Measurements from ENCODE around the gene ABCC4. TPM values are rescaled to one million over a fixed set of nuclear protein-coding genes. Genes with fewer than 3 reads are reported as not detected.

Gene ABCC4
- total RNA-seq, 4 donors from 2014 or later = 3.9 to 6.8 (median 4.7) TPM

- WGBS, 2 donors (ENCODE audit: low coverage in 1 of 2) = no CpG with 5 or more reads among the region's 4 CpGs
- TF ChIP-seq CTCF (IDR thresholded peaks at IDR 0.05) = no peak
- no peak for TF ChIP-seq EP300 (IDR thresholded peaks at IDR 0.05)
- TF ChIP-seq POLR2AphosphoS5 (IDR thresholded peaks at IDR 0.05) = no peak
- no peak for TF ChIP-seq POLR2A (IDR thresholded peaks at IDR 0.05)
Observed at GRCh38 chr13:95164830-95165229, 136.4 kb downstream of the ABCC4 start.

GRCh38 chr13:95160112-95160906 lies 140.9 kb downstream of the ABCC4 start:
- Histone ChIP-seq H3K4me3 (no peak overlapping the region), H3K27ac (no peak overlapping the region), H3K4me1 (no peaks in the 10 kb centered on the region), H3K36me3 (peaks cover 0 to 23% of the 10 kb centered on the region in 2 donors), H3K27me3 (no peaks in the 10 kb centered on the region), H3K9me3 (no peaks in the 10 kb centered on the region)
- no peak for ATAC-seq
- TF ChIP-seq CTCF (IDR thresholded peaks at IDR 0.05) (no peak), POLR2A (IDR thresholded peaks at IDR 0.05) (no peak), EP300 (IDR thresholded peaks at IDR 0.05) (no peak), POLR2AphosphoS5 (IDR thresholded peaks at IDR 0.05) (no peak)
- WGBS, 2 donors (ENCODE audit: low coverage in 1 of 2) = 68 to 87% methylated on average over 3 to 4 of the region's 4 CpGs

More at GRCh38 chr13:95164830-95165229, 136.4 kb downstream of the ABCC4 start:
- Histone ChIP-seq H3K4me1 (no peaks in the 10 kb centered on the region), H3K27ac (no peak overlapping the region), H3K36me3 (peaks cover 0 to 24% of the 10 kb centered on the region in 2 donors), H3K4me3 (no peak overlapping the region), H3K27me3 (no peaks in the 10 kb centered on the region), H3K9me3 (no peaks in the 10 kb centered on the region)
- ATAC-seq = no peak

- 84 to 93% methylated on average over 5 to 6 of the region's 6 CpGs for WGBS, 2 donors (ENCODE audit: low coverage in 1 of 2)
- H3K27ac ChIP-seq = no peak overlapping the region
- H3K4me1 ChIP-seq = no peaks in the 10 kb centered on the region
- H3K27me3 ChIP-seq = no peaks in the 10 kb centered on the region
- H3K9me3 ChIP-seq = no peaks in the 10 kb centered on the region
- no peak for TF ChIP-seq POLR2AphosphoS5 (IDR thresholded peaks at IDR 0.05)
- no peak for TF ChIP-seq EP300 (IDR thresholded peaks at IDR 0.05)
- no peak for TF ChIP-seq POLR2A (IDR thresholded peaks at IDR 0.05)
- TF ChIP-seq CTCF (IDR thresholded peaks at IDR 0.05) = no peak
- no peak overlapping the region for H3K4me3 ChIP-seq
- ATAC-seq = no peak
- H3K36me3 ChIP-seq = peaks cover 0 to 21% of the 10 kb centered on the region in 2 donors
Observed at GRCh38 chr13:95159458-95159857, 141.8 kb downstream of the ABCC4 start.

GRCh38 chr13:95156208-95156607 lies 145.0 kb downstream of the ABCC4 start:
- Histone ChIP-seq H3K27me3 (no peaks in the 10 kb centered on the region), H3K27ac (no peak overlapping the region), H3K4me3 (no peak overlapping the region), H3K4me1 (no peaks in the 10 kb centered on the region), H3K36me3 (peaks cover 0 to 13% of the 10 kb centered on the region in 2 donors), H3K9me3 (no peaks in the 10 kb centered on the region)
- 85 to 95% methylated on average over 3 of the region's 3 CpGs for WGBS, 2 donors (ENCODE audit: low coverage in 1 of 2)
- no peak for ATAC-seq
- no peak for TF ChIP-seq CTCF (IDR thresholded peaks at IDR 0.05)
- no peak for TF ChIP-seq EP300 (IDR thresholded peaks at IDR 0.05)
- no peak for TF ChIP-seq POLR2AphosphoS5 (IDR thresholded peaks at IDR 0.05)
- no peak for TF ChIP-seq POLR2A (IDR thresholded peaks at IDR 0.05)

- WGBS, 2 donors (ENCODE audit: low coverage in 1 of 2) = 65 to 88% methylated on average over 3 of the region's 3 CpGs
- no peaks in the 10 kb centered on the region for H3K9me3 ChIP-seq
- peaks cover 0 to 12% of the 10 kb centered on the region in 2 donors for H3K36me3 ChIP-seq
- no peak overlapping the region for H3K27ac ChIP-seq
- H3K4me1 ChIP-seq = no peaks in the 10 kb centered on the region
- no peak for ATAC-seq
- TF ChIP-seq POLR2A (IDR thresholded peaks at IDR 0.05) (no peak), CTCF (IDR thresholded peaks at IDR 0.05) (no peak), EP300 (IDR thresholded peaks at IDR 0.05) (no peak), POLR2AphosphoS5 (IDR thresholded peaks at IDR 0.05) (no peak)
- no peaks in the 10 kb centered on the region for H3K27me3 ChIP-seq
- H3K4me3 ChIP-seq = no peak overlapping the region
Observed at GRCh38 chr13:95155504-95155903, 145.7 kb downstream of the ABCC4 start.
